ENCODE data around the gene BTNL2.
"Not testable (repeated sequence)": the region's sequence is repeated elsewhere in the genome, so short reads cannot be mapped to it uniquely, and the experiment has no call there.

BTNL2 gene

GRCh38 chr6:32436186-32436585 lies 29.2 kb upstream of the BTNL2 start:
- H3K4me3 ChIP-seq (ENCODE audit: low read depth, low read length) = no peak overlapping the region
- no peaks in the 10 kb centered on the region for H3K36me3 ChIP-seq
- peaks cover 81% of the 10 kb centered on the region for H3K27me3 ChIP-seq (ENCODE audit: insufficient read depth, low read depth, severe bottlenecking)
- no peak overlapping the region for H3K27ac ChIP-seq
- H3K9me3 ChIP-seq (ENCODE audit: severe bottlenecking) = no peaks in the 10 kb centered on the region
- TF ChIP-seq CTCF (IDR thresholded peaks at IDR 0.05; ENCODE audit: low read depth, low read length) = no peak
- no peak for DNase-seq

- H3K27me3 ChIP-seq (ENCODE audit: insufficient read depth, low read depth, severe bottlenecking) = peaks cover 81% of the 10 kb centered on the region
- not testable (repeated sequence) for H3K36me3 ChIP-seq; DNase-seq; H3K9me3 ChIP-seq (ENCODE audit: severe bottlenecking); H3K27ac ChIP-seq; H3K4me3 ChIP-seq (ENCODE audit: low read depth, low read length)
Observed at GRCh38 chr6:32433950-32434349, 27.0 kb upstream of the BTNL2 start.

- Histone ChIP-seq H3K27ac (no peak overlapping the region), H3K27me3 (ENCODE audit: insufficient read depth, low read depth, severe bottlenecking) (peaks cover 82% of the 10 kb centered on the region), H3K4me3 (ENCODE audit: low read depth, low read length) (no peak overlapping the region), H3K36me3 (no peaks in the 10 kb centered on the region), H3K9me3 (ENCODE audit: severe bottlenecking) (no peaks in the 10 kb centered on the region)
- no peak for TF ChIP-seq CTCF (IDR thresholded peaks at IDR 0.05; ENCODE audit: low read depth, low read length)
- DNase-seq = no peak
Observed at GRCh38 chr6:32432050-32432450, 25.1 kb upstream of the BTNL2 start.

- H3K9me3 ChIP-seq (ENCODE audit: severe bottlenecking) = no peaks in the 10 kb centered on the region
- H3K36me3 ChIP-seq = no peaks in the 10 kb centered on the region
- no peak overlapping the region for H3K27ac ChIP-seq
- peaks cover 82% of the 10 kb centered on the region for H3K27me3 ChIP-seq (ENCODE audit: insufficient read depth, low read depth, severe bottlenecking)
- H3K4me3 ChIP-seq (ENCODE audit: low read depth, low read length) = no peak overlapping the region
- no peak for DNase-seq
- no peak for TF ChIP-seq CTCF (IDR thresholded peaks at IDR 0.05; ENCODE audit: low read depth, low read length)
Observed at GRCh38 chr6:32431142-32431541, 24.2 kb upstream of the BTNL2 start.

- Histone ChIP-seq H3K9me3 (ENCODE audit: severe bottlenecking) (no peaks in the 10 kb centered on the region), H3K4me3 (ENCODE audit: low read depth, low read length) (no peak overlapping the region), H3K27ac (no peak overlapping the region), H3K36me3 (no peaks in the 10 kb centered on the region), H3K27me3 (ENCODE audit: insufficient read depth, low read depth, severe bottlenecking) (peaks cover 82% of the 10 kb centered on the region)
- no peak for DNase-seq
- TF ChIP-seq CTCF (IDR thresholded peaks at IDR 0.05; ENCODE audit: low read depth, low read length) = no peak
Observed at GRCh38 chr6:32430179-32430578, 23.2 kb upstream of the BTNL2 start.

- H3K4me3 ChIP-seq (ENCODE audit: low read depth, low read length) = no peak overlapping the region
- H3K36me3 ChIP-seq = no peaks in the 10 kb centered on the region
- no peak for TF ChIP-seq CTCF (IDR thresholded peaks at IDR 0.05; ENCODE audit: low read depth, low read length)
- H3K9me3 ChIP-seq (ENCODE audit: severe bottlenecking) = no peaks in the 10 kb centered on the region
- H3K27me3 ChIP-seq (ENCODE audit: insufficient read depth, low read depth, severe bottlenecking) = peaks cover 85% of the 10 kb centered on the region
- H3K27ac ChIP-seq = no peak overlapping the region
- DNase-seq = no peak
Observed at GRCh38 chr6:32427934-32428474, 21.0 kb upstream of the BTNL2 start.

Data from WERI-Rb-1 (cell line).